Neural crest cell (in vitro differentiated cells): Measurements from ENCODE around the gene DMXL1. TPM values are rescaled to one million over a fixed set of nuclear protein-coding genes. Genes with fewer than 3 reads are reported as not detected.

ENCODE experiments used
- DNase-seq: peaks from one replicate; pipeline ENCODE4 v3.0.0; 2021; ENCODE audit warnings: low read depth, mixed read lengths, low spot score
- H3K27ac Mint-ChIP-seq: one replicate; pipeline ENCODE4 v1.8.0; 2021; ENCODE audit warnings: mild to moderate bottlenecking, mixed read lengths; ENCODE audit not compliant: unreplicated experiment
- H3K27me3 Mint-ChIP-seq: 2 replicates; pipeline ENCODE4 v1.8.0; 2021; ENCODE audit warnings: low read depth, mild to moderate bottlenecking, mixed read lengths
- H3K36me3 Mint-ChIP-seq: 2 replicates; pipeline ENCODE4 v1.8.0; 2021; ENCODE audit warnings: low read depth, mild to moderate bottlenecking, mixed read lengths
- H3K4me1 Mint-ChIP-seq: 2 replicates; pipeline ENCODE4 v1.8.0; 2021; ENCODE audit warnings: mixed read lengths
- H3K4me3 Mint-ChIP-seq: one replicate; pipeline ENCODE4 v1.8.0; 2021; ENCODE audit warnings: mild to moderate bottlenecking, mixed read lengths
- H3K9me3 Mint-ChIP-seq: 2 replicates; pipeline ENCODE4 v1.8.0; 2021; ENCODE audit warnings: mixed read lengths
- total RNA-seq: library from RNA; stranded (reverse); gene quantifications from 2 replicates; pipeline ENCODE4 v1.2.1, GENCODE V29; 2021
- TF ChIP-seq, protein P1 (sequence below): fragments of 200-600 bp; sonication (generic); conservative IDR thresholded peaks from 2 replicates; pipeline ENCODE4 v1.5.0; 2021; ENCODE audit warnings: antibody characterized with exemption, mild to moderate bottlenecking

DMXL1 gene
- total RNA-seq, 1 donor from 2014 or later, result 24.1 TPM

DNA sequence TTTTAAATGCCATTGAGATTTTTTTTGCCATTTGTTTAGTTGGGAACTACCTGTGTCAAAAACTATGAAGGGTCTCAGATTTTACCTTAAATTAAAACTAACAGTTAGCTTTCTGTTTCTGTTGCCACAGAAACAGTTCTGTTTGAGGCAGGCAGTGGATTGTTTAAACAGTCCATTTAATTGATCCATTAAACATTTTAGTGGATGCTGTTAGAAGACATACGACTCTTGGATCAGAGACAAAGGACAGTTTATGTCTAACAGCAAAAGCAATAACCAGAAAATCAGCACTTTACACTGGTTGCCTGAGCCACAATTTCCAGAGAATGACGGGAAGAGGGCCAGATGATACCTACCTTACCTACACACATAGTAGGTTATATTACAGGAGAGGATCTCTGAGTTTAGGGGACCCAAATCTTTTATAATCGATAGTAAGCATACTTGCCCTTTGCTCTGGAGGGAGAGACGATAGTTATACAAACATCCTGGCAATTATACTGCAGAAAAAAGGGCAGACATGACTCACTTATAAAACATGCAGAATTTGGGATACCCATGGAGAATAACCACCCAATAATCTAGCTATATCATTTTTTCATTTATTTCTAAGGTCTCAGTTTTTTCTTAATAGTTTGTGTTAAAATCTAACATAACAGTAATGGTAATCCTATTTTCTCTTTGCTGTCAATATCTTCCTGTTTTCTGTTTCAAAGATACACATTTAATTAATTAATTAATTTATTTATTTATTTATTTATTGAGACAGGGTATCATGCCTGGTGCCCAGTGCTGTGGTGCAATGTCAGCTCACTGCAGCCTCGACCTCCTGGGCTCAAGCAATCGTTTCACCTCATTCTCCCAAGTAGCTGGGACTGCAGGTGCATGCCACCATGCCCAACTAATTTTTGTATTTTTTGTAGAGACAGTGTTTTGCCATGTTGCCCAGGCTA, 148.2 kb downstream of the DMXL1 start:
- Mint-ChIP-seq H3K36me3 (no peaks in the 10 kb centered on the region), H3K4me1 (no peaks in the 10 kb centered on the region), H3K27me3 (no peaks in the 10 kb centered on the region), H3K27ac (no peak overlapping the region), H3K4me3 (no peak overlapping the region), H3K9me3 (no peaks in the 10 kb centered on the region)
- TF ChIP-seq, protein P1, sequence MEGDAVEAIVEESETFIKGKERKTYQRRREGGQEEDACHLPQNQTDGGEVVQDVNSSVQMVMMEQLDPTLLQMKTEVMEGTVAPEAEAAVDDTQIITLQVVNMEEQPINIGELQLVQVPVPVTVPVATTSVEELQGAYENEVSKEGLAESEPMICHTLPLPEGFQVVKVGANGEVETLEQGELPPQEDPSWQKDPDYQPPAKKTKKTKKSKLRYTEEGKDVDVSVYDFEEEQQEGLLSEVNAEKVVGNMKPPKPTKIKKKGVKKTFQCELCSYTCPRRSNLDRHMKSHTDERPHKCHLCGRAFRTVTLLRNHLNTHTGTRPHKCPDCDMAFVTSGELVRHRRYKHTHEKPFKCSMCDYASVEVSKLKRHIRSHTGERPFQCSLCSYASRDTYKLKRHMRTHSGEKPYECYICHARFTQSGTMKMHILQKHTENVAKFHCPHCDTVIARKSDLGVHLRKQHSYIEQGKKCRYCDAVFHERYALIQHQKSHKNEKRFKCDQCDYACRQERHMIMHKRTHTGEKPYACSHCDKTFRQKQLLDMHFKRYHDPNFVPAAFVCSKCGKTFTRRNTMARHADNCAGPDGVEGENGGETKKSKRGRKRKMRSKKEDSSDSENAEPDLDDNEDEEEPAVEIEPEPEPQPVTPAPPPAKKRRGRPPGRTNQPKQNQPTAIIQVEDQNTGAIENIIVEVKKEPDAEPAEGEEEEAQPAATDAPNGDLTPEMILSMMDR, result no peak
- DNase-seq, result no peak

DNA sequence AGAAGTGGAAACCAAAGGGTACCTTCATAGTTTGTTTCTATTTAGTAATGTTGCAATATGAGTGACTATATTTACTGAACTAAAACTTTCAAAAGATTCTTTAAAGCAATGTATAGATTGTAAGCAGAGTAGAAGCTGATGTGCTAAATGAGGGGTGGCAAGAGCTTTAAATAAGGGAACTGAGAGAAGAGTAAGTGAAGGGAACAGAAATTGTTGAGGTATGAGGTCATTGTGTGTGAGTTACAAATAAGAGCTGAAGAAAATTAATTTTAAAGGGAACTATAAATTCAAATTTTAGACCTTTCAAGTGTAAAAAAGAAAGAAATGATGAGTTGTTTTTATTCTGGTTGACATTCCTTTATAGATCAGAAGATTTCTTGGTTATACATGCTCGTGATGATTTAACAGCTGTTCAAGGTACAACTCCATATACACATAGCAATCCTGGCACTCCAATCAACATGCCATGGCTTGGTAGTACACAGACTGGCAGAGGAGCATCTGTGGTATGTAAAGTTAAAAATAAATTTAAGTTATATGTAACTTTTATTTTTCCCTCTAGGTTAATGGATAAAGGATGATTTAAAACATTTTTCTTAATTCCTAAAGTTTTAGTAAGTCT, 149.8 kb downstream of the DMXL1 start:
- no peak for DNase-seq
- Mint-ChIP-seq H3K4me1 (no peaks in the 10 kb centered on the region), H3K4me3 (no peak overlapping the region), H3K9me3 (no peaks in the 10 kb centered on the region), H3K27me3 (no peaks in the 10 kb centered on the region), H3K36me3 (no peaks in the 10 kb centered on the region), H3K27ac (no peak overlapping the region)
- TF ChIP-seq, protein P1, result no peak

DNA sequence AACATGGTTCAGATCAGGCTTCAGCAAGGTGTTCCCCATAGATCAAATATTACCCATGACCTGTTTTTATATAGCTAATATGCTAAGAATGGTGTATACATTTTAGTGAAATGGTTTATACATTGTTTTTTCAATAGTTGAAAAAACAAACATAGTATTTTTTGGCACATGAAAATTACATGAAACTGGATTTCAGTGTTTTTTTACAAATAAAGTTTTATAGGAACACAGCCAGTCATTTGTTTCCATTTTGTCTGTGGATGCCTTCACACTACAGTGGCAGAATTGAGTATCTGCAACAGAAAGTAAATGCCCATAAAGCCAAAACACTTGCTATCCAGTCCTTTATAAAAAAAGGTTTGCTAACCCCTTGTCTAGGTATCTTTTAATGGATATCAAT, 150.4 kb downstream of the DMXL1 start:
- TF ChIP-seq, protein P1, result no peak
- H3K36me3 Mint-ChIP-seq, result no peaks in the 10 kb centered on the region
- DNase-seq, result no peak
- no peak overlapping the region for H3K4me3 Mint-ChIP-seq
- H3K27ac Mint-ChIP-seq, result no peak overlapping the region
- H3K27me3 Mint-ChIP-seq, result no peaks in the 10 kb centered on the region
- H3K9me3 Mint-ChIP-seq, result no peaks in the 10 kb centered on the region
- H3K4me1 Mint-ChIP-seq, result no peaks in the 10 kb centered on the region

DNA sequence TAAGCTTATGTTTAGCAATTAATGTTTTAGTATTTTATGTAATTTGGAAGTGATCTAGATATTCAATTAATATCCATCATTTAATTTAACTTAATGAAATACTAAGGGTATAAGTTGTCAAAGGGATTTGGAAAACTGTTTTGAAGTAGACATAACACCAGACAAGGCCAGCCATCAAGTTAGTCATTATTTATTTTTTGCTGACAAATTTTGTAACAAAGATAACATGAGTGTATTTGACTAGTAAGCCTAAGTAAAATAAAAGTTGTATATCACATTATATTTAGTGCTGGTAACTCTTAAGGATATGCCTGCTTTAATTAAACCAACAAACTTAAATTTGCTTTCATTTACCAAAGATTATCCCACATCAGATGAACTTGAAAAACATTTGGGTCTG, 159.1 kb downstream of the DMXL1 start:
- H3K4me1 Mint-ChIP-seq, result no peaks in the 10 kb centered on the region
- no peaks in the 10 kb centered on the region for H3K9me3 Mint-ChIP-seq
- H3K36me3 Mint-ChIP-seq, result no peaks in the 10 kb centered on the region
- TF ChIP-seq, protein P1, result no peak
- H3K27ac Mint-ChIP-seq, result no peak overlapping the region
- H3K27me3 Mint-ChIP-seq, result no peaks in the 10 kb centered on the region
- no peak for DNase-seq
- H3K4me3 Mint-ChIP-seq, result no peak overlapping the region

DNA sequence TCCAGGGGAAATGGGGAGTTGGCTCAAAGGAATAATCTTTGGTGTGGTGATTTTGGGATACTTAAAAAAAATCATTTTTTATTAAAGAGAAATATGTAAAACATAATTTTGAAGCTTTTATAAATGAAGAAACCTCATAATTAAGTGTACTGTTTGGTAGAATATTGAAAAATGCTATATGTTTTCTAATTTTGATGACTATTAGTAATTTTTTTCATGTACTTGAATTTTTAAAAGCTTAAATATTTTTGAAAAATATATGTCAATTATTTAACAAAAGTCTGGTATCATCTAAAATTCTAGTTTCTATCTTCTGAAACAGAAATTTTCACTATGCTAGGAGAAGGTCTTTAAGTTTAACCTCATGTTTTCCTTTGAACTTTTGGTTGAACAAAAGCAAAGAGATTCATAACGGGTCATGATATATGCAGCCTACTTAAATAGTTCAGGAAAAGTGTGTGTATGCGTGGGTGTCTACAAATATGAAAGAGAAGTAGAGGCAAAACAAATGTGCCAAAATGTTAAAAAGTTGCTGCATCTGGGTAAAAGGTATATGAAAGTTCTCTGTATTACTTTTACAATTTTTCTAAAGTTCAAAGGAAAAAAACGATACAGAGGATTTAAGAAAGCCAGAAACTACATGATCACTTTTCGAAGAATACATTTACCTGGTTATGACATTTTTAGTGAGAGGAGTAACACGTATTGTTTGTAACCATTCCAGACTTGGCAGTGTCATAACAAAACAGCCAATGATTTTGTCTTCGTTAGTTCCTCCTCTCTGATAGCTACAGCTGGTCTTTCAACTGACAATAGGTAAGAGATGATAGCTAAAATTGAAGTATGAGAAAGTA, 167.6 kb downstream of the DMXL1 start:
- Mint-ChIP-seq H3K27me3 (no peaks in the 10 kb centered on the region), H3K36me3 (peaks cover 4% of the 10 kb centered on the region), H3K9me3 (no peaks in the 10 kb centered on the region), H3K4me1 (no peaks in the 10 kb centered on the region), H3K4me3 (no peak overlapping the region), H3K27ac (no peak overlapping the region)
- DNase-seq, result no peak
- TF ChIP-seq, protein P1, result no peak
